ENCODE measurements around the gene OR52E5. TPM values are rescaled to one million over a fixed set of nuclear protein-coding genes. Genes with fewer than 3 reads are reported as not detected.

Gene OR52E5
- total RNA-seq = not detected in 2 replicates

DNA sequence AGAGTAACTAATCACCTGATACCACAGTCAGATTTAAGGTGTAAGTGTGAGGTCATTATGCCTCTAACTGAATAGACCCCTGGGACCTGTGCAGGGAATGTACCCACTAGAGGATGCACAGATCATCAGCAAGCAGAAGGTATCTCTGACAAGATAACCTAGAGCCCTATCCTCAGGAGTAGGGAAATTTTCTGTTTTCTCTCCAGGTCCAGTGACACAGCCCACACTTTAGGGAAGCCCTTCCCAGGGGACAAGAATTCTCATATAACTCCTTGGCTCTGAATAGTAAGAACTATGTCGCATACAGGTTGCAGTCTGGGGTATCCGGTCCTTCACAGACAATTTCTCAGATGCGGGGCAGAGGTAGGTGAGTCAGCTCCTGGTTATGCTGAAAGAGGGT is at the start of gene OR52E5:
Gene OR52E5, plus strand, starts transcription at position 301 of the 400 bp plus-strand sequence. CDS start 7,569 bp downstream, outside the sequence.

DNA sequence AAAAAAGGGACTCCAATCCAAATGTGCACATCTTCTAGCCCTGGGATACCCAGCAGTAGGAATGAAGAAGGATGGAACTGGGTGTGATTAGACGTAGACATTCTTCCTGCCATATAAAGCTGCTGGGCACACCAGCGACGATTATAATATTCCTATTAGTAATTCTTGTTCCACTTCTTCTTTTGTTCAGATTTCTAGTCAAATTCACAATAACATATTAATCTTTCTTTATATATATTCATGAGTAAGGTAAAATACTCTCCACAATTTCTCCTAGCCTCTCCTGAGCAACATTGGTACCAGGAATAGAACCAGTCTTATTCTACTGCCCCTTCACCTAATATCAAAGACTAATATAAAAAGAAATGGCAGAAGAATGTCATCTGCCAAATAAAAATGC is 35.4 kb upstream of the OR52E5 start, which contains the start of gene OR52E8:
Gene OR52E8, minus strand, starts transcription at position 101 of the 400 bp plus-strand sequence. Its CDS starts 0 bp downstream, at position 101.

DNA sequence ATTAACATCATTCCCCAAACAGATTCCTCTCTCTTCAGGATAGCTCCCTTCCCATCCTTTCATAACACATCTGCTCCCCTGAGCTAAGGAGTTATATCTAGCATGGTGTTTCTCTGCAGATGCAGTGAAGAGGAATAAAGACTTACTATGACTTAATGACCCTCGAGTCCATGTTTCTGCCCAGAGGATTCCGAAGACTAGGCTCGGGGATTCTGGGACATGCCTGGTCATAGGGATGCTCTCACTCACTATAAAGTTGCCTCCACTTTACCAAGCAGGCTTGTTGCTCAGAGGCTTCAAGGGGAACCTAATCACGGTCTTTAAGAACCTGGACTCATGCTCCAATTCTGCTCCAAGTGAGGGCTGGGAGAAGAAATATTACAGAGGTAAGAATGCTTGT is 12.7 kb upstream of the OR52E5 start, which contains the start of gene OR52E4:
Gene OR52E4, plus strand, starts transcription at position 301 of the 400 bp plus-strand sequence. CDS start 3,664 bp downstream, outside the sequence.

DNA sequence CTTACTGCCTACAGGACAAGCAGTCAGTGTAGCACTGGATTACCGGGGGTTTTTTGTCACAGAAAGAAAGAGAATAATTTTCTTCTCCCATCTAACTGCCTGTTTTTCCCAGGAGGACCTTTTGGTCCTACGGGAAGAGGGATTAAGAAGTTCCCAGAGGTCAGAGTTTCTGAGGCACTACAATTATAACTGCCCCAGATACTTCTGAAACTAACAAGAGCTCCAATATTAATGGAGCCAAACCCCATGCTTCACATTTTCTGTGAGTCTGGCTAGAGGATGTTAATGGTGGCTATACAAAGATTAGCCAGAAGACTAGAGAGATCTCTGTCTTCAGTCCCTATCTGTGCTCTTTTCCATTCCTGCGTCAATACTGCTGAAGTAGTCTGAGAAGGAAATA is 48.9 kb downstream of the OR52E5 start, which contains the start of gene OR56A3:
Gene OR56A3, plus strand, starts transcription at position 301 of the 400 bp plus-strand sequence. CDS start 5,096 bp downstream, outside the sequence.

Other genes starting within 250 kb of the OR52E5 start
- gene TRIM5, start 208.1 kb upstream of the OR52E5 start, total RNA-seq = 19.5 and 26.6 TPM in 2 replicates
- gene TRIM22, start 203.4 kb upstream of the OR52E5 start, total RNA-seq = 11.9 and 14.9 TPM in 2 replicates
- gene OR56B1, start 156.8 kb upstream of the OR52E5 start, total RNA-seq = not detected in 2 replicates
- gene OR52N4, start 139.0 kb upstream of the OR52E5 start, total RNA-seq = not detected in 2 replicates
- not detected in 2 replicates for gene OR52N5, start 109.9 kb upstream of the OR52E5 start, total RNA-seq
- gene OR52N1, start 101.9 kb upstream of the OR52E5 start, total RNA-seq = not detected in 2 replicates
- not detected in 2 replicates for gene OR52N2, start 84.3 kb upstream of the OR52E5 start, total RNA-seq
- gene OR52E6, start 51.3 kb upstream of the OR52E5 start, total RNA-seq = not detected in 2 replicates
- not detected in 2 replicates for gene OR52E8, start 35.5 kb upstream of the OR52E5 start, total RNA-seq
- not detected in 2 replicates for gene OR52E4, start 12.6 kb upstream of the OR52E5 start, total RNA-seq
- gene OR56A3, start 49.0 kb downstream of the OR52E5 start, total RNA-seq = not detected in 2 replicates
- gene OR56A5, start 75.3 kb downstream of the OR52E5 start, total RNA-seq = not detected in 2 replicates
- gene OR52L1, start 93.8 kb downstream of the OR52E5 start, total RNA-seq = not detected in 2 replicates
- gene OR56A4, start 113.7 kb downstream of the OR52E5 start, total RNA-seq = not detected in 2 replicates
- gene OR56A1, start 137.6 kb downstream of the OR52E5 start, total RNA-seq = not detected in 2 replicates
- not detected in 2 replicates for gene OR56B4, start 214.5 kb downstream of the OR52E5 start, total RNA-seq